NCI-H446 (cell line): Measurements from ENCODE around the gene EDARADD.
"Not testable (repeated sequence)": the region's sequence is repeated elsewhere in the genome, so short reads cannot be mapped to it uniquely, and the experiment has no call there.

Experiments used
- DNase-seq, 2 experiments: peaks; one replicate each; lab custom pipeline; 2025; lab: John Stamatoyannopoulos, UW

The EDARADD gene

GRCh38 chr1:236489710-236490377, 95.8 kb downstream of the EDARADD start:
- DNase-seq = peak; percentile 11 to 40

- no peak for DNase-seq
Observed at GRCh38 chr1:236491469-236492136, 97.5 kb downstream of the EDARADD start.

- DNase-seq = no peak
Observed at GRCh38 chr1:236492378-236492777, 98.3 kb downstream of the EDARADD start.

GRCh38 chr1:236494082-236494481, 100.0 kb downstream of the EDARADD start:
- no peak for DNase-seq

GRCh38 chr1:236494586-236495466, 100.7 kb downstream of the EDARADD start:
- no peak for DNase-seq

- DNase-seq = no peak
Observed at GRCh38 chr1:236495467-236496112, 101.5 kb downstream of the EDARADD start.

- no peak for DNase-seq
Observed at GRCh38 chr1:236497908-236498307, 103.8 kb downstream of the EDARADD start.

- DNase-seq = no peak
Observed at GRCh38 chr1:236501093-236501492, 107.0 kb downstream of the EDARADD start.

- no peak for DNase-seq
Observed at GRCh38 chr1:236502579-236502971, 108.5 kb downstream of the EDARADD start.

- no peak for DNase-seq
Observed at GRCh38 chr1:236502972-236503639, 109.0 kb downstream of the EDARADD start.

GRCh38 chr1:236504338-236504737, 110.3 kb downstream of the EDARADD start:
- DNase-seq = not testable (repeated sequence)

GRCh38 chr1:236507022-236507700, 113.1 kb downstream of the EDARADD start:
- DNase-seq = peak in 1 of 2 experiments; percentile 13

GRCh38 chr1:236508593-236509027, 114.5 kb downstream of the EDARADD start:
- DNase-seq = no peak

GRCh38 chr1:236509203-236509602, 115.1 kb downstream of the EDARADD start:
- DNase-seq = no peak

- DNase-seq = no peak
Observed at GRCh38 chr1:236509647-236510401, 115.7 kb downstream of the EDARADD start.

GRCh38 chr1:236511735-236512418, 117.8 kb downstream of the EDARADD start:
- no peak for DNase-seq

GRCh38 chr1:236514703-236515442, 120.8 kb downstream of the EDARADD start:
- DNase-seq = no peak

GRCh38 chr1:236515443-236515958, 121.4 kb downstream of the EDARADD start:
- no peak for DNase-seq
